SH-SY5Y (cell line): ENCODE results near the gene PSEN2.

ENCODE experiments used
- GATA2 ChIP-seq: IDR thresholded peaks from 2 replicates; pipeline ENCODE4 v1.6.1; 2011; ENCODE audit warnings: mild to moderate bottlenecking, low read depth, low read length
- GATA3 ChIP-seq: IDR thresholded peaks from 2 replicates; pipeline ENCODE4 v1.6.1; 2011; ENCODE audit warnings: low read depth, mild to moderate bottlenecking, low read length, moderate library complexity

GRCh38 chr1:226937940-226938725 lies 67.7 kb downstream of the PSEN2 start:
- TF ChIP-seq GATA2 (no peak), GATA3 (no peak)
